HEK293 (cell line): ENCODE results near the gene DRD4.
A peak's percentile ranks its signal among the peaks of the same experiment; 100 is the strongest.

Experiments used
- CTCF ChIA-PET: fragments of 350-600 bp; formaldehyde crosslinking; extraction: SDS; loops from one replicate; lab custom pipeline; 2021; ENCODE audit warnings: antibody characterized with exemption; lab: Yijun Ruan, JAX
- POLR2A ChIA-PET: fragments of 300-600 bp; formaldehyde crosslinking; extraction: SDS; loops from one replicate; lab custom pipeline; 2020; ENCODE audit warnings: antibody characterized with exemption, inconsistent platforms; lab: Yijun Ruan, JAX
- H3K27ac ChIP-seq: fragments of 200-500 bp; sonication (Bioruptor generic); 2 replicates; pipeline ENCODE4 v1.5.1; 2014; ENCODE audit warnings: low read depth, low read length, control low read depth, inconsistent platforms; ENCODE audit errors: extremely low read depth
- H3K36me3 ChIP-seq, 2 experiments: fragments of 200-500 bp in 1 of 2; sonication (Bioruptor generic) in 1 of 2; 1 replicate in 1 of 2; 2 replicates in 1 of 2; pipeline ENCODE4 v1.5.1; 2014 to 2017; ENCODE audit warnings: inconsistent platforms in 2 of 2, low read length in 2 of 2; ENCODE audit not compliant: control insufficient read depth in 2 of 2, insufficient read depth in 1 of 2
- H3K4me1 ChIP-seq: fragments of 200-500 bp; sonication (Bioruptor generic); 2 replicates; pipeline ENCODE4 v1.5.1; 2014; ENCODE audit warnings: mild to moderate bottlenecking, low read length, inconsistent platforms; ENCODE audit not compliant: control insufficient read depth, insufficient read depth
- H3K4me3 ChIP-seq: 2 replicates; pipeline ENCODE4 v1.5.1; 2011; ENCODE audit warnings: low read depth, mild to moderate bottlenecking, control low read depth, low read length, moderate library complexity
- H3K9me3 ChIP-seq: fragments of 200-500 bp; sonication (Bioruptor generic); 2 replicates; pipeline ENCODE4 v1.5.1; 2014; ENCODE audit warnings: low read depth, low read length, inconsistent platforms; ENCODE audit not compliant: control insufficient read depth, insufficient read depth
- KLF8 ChIP-seq: fragments of 450-650 bp; formaldehyde crosslinking; IDR thresholded peaks from 2 replicates; pipeline ENCODE4 v1.5.1; 2016; ENCODE audit warnings: missing biosample characterization, missing genetic modification characterization
- SP2 ChIP-seq: fragments of 450-650 bp; formaldehyde crosslinking; IDR thresholded peaks from 2 replicates; pipeline ENCODE4 v1.5.1; 2016; ENCODE audit warnings: missing biosample characterization, missing genetic modification characterization
- ZBTB7A ChIP-seq: fragments of 450-650 bp; formaldehyde crosslinking; IDR thresholded peaks from 2 replicates; pipeline ENCODE4 v1.5.1; 2016; ENCODE audit warnings: low read depth, missing biosample characterization, missing genetic modification characterization
- ZFP3 ChIP-seq: fragments of 450-650 bp; formaldehyde crosslinking; IDR thresholded peaks from 2 replicates; pipeline ENCODE4 v1.5.1; 2016; ENCODE audit warnings: low read depth, missing biosample characterization, missing genetic modification characterization
- ZFP69B ChIP-seq: fragments of 450-650 bp; formaldehyde crosslinking; IDR thresholded peaks from 2 replicates; pipeline ENCODE4 v1.5.1; 2016; ENCODE audit warnings: missing biosample characterization, missing genetic modification characterization
- ZNF132 ChIP-seq: fragments of 450-650 bp; formaldehyde crosslinking; IDR thresholded peaks from 2 replicates; pipeline ENCODE4 v1.5.1; 2017; ENCODE audit warnings: missing biosample characterization, missing genetic modification characterization, borderline replicate concordance
- ZNF155 ChIP-seq: fragments of 450-650 bp; formaldehyde crosslinking; IDR thresholded peaks from 2 replicates; pipeline ENCODE4 v1.5.1; 2016; ENCODE audit warnings: missing biosample characterization, missing genetic modification characterization
- ZNF350 ChIP-seq: fragments of 450-650 bp; formaldehyde crosslinking; IDR thresholded peaks from 2 replicates; pipeline ENCODE4 v1.5.0; 2017; ENCODE audit warnings: missing biosample characterization, mild to moderate bottlenecking, missing genetic modification characterization
- ZNF416 ChIP-seq: fragments of 450-650 bp; formaldehyde crosslinking; IDR thresholded peaks from 2 replicates; pipeline ENCODE4 v1.5.1; 2016; ENCODE audit warnings: missing biosample characterization, missing genetic modification characterization
- ZNF48 ChIP-seq: fragments of 450-650 bp; formaldehyde crosslinking; IDR thresholded peaks from 2 replicates; pipeline ENCODE4 v1.5.1; 2016; ENCODE audit warnings: missing biosample characterization, missing genetic modification characterization
- ZNF571 ChIP-seq: fragments of 450-650 bp; formaldehyde crosslinking; IDR thresholded peaks from 2 replicates; pipeline ENCODE4 v1.5.0; 2017; ENCODE audit warnings: missing biosample characterization, missing genetic modification characterization
- ZNF600 ChIP-seq: fragments of 450-650 bp; formaldehyde crosslinking; IDR thresholded peaks from 2 replicates; pipeline ENCODE4 v1.5.1; 2016; ENCODE audit warnings: missing biosample characterization, missing genetic modification characterization
- ZNF629 ChIP-seq: fragments of 450-650 bp; formaldehyde crosslinking; IDR thresholded peaks from 2 replicates; pipeline ENCODE4 v1.5.1; 2017; ENCODE audit warnings: missing biosample characterization, missing genetic modification characterization
- ZNF701 ChIP-seq: fragments of 450-650 bp; formaldehyde crosslinking; IDR thresholded peaks from 2 replicates; pipeline ENCODE4 v1.5.1; 2016; ENCODE audit warnings: missing biosample characterization, missing genetic modification characterization
- ZNF707 ChIP-seq: fragments of 450-650 bp; formaldehyde crosslinking; IDR thresholded peaks from 2 replicates; pipeline ENCODE4 v1.5.1; 2016; ENCODE audit warnings: missing biosample characterization, missing genetic modification characterization
- ZNF792 ChIP-seq: fragments of 450-650 bp; formaldehyde crosslinking; IDR thresholded peaks from 2 replicates; pipeline ENCODE4 v1.5.1; 2016; ENCODE audit warnings: missing biosample characterization, missing genetic modification characterization
- ZNF837 ChIP-seq: fragments of 450-650 bp; formaldehyde crosslinking; IDR thresholded peaks from 2 replicates; pipeline ENCODE4 v1.5.1; 2016; ENCODE audit warnings: missing biosample characterization, missing genetic modification characterization
- TF ChIP-seq, protein P1 (sequence below): fragments of 450-650 bp; formaldehyde crosslinking; IDR thresholded peaks from 2 replicates; pipeline ENCODE4 v1.5.1; 2016; ENCODE audit warnings: missing biosample characterization, missing genetic modification characterization
- TF ChIP-seq, protein P2 (sequence below): fragments of 450-650 bp; formaldehyde crosslinking; IDR thresholded peaks from 2 replicates; pipeline ENCODE4 v1.5.1; 2017; ENCODE audit warnings: missing biosample characterization, missing genetic modification characterization
- TF ChIP-seq, protein P3 (sequence below): fragments of 450-650 bp; formaldehyde crosslinking; IDR thresholded peaks from 2 replicates; pipeline ENCODE4 v1.5.1; 2016; ENCODE audit warnings: missing biosample characterization, missing genetic modification characterization

Gene DRD4

DNA sequence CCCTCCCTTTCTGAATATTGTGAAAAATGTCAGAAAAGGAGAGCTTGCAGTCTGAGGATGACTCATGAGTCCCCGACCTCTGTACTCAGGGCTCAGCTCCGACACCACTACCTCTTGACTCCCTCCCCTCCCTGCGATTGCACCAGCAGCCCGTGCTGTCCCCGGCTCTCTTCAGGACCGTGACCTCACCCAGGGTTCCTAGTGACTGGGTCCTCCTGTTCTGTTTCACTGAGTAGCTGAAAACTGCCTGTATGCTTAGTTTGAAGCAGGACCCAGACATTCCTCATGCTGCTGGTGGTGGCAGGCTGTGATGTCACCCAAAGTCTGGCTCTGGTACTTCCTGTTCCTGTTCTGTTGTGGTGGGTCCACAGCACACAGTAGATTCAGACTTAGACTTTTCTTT is 49.1 kb upstream of the DRD4 start:
- ChIA-PET POLR2A (interaction anchor here (2.5 kb wide), 1 partner anchor 12 kb away, joined by 10 read pairs; the partner anchor contains the start of gene PHRF1), CTCF (interaction anchor here (0.7 kb wide), 2 partner anchors 11 to 52 kb away, joined by 3 to 4 read pairs; no protein-coding TSS in a partner anchor)
- Histone ChIP-seq H3K27ac (no peak overlapping the region), H3K36me3 (peaks cover 18 to 91% of the 10 kb centered on the region in 2 experiments; a peak in 2 of 3 replicates), H3K4me3 (no peak overlapping the region), H3K9me3 (no peaks in the 10 kb centered on the region), H3K4me1 (no peaks in the 10 kb centered on the region)
- TF ChIP-seq, protein P1, sequence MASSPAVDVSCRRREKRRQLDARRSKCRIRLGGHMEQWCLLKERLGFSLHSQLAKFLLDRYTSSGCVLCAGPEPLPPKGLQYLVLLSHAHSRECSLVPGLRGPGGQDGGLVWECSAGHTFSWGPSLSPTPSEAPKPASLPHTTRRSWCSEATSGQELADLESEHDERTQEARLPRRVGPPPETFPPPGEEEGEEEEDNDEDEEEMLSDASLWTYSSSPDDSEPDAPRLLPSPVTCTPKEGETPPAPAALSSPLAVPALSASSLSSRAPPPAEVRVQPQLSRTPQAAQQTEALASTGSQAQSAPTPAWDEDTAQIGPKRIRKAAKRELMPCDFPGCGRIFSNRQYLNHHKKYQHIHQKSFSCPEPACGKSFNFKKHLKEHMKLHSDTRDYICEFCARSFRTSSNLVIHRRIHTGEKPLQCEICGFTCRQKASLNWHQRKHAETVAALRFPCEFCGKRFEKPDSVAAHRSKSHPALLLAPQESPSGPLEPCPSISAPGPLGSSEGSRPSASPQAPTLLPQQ (tag by site-specific recombination), result 0 out of 2 replicates have a peak, but pooled peaks have one; percentile 32
- TF ChIP-seq, protein P2, sequence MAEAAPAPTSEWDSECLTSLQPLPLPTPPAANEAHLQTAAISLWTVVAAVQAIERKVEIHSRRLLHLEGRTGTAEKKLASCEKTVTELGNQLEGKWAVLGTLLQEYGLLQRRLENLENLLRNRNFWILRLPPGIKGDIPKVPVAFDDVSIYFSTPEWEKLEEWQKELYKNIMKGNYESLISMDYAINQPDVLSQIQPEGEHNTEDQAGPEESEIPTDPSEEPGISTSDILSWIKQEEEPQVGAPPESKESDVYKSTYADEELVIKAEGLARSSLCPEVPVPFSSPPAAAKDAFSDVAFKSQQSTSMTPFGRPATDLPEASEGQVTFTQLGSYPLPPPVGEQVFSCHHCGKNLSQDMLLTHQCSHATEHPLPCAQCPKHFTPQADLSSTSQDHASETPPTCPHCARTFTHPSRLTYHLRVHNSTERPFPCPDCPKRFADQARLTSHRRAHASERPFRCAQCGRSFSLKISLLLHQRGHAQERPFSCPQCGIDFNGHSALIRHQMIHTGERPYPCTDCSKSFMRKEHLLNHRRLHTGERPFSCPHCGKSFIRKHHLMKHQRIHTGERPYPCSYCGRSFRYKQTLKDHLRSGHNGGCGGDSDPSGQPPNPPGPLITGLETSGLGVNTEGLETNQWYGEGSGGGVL (tag by site-specific recombination), result no peak
- TF ChIP-seq, protein P3, sequence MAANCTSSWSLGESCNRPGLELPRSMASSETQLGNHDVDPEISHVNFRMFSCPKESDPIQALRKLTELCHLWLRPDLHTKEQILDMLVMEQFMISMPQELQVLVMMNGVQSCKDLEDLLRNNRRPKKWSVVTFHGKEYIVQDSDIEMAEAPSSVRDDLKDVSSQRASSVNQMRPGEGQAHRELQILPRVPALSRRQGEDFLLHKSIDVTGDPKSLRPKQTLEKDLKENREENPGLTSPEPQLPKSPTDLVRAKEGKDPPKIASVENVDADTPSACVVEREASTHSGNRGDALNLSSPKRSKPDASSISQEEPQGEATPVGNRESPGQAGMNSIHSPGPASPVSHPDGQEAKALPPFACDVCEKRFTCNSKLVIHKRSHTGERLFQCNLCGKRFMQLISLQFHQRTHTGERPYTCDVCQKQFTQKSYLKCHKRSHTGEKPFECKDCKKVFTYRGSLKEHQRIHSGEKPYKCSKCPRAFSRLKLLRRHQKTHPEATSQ, result no peak
- TF ChIP-seq ZNF629 (tag by site-specific recombination) (peak; percentile 43), ZFP69B (tag by site-specific recombination) (no peak), ZNF350 (tag by site-specific recombination) (no peak), ZNF600 (peak; percentile 81)

DNA sequence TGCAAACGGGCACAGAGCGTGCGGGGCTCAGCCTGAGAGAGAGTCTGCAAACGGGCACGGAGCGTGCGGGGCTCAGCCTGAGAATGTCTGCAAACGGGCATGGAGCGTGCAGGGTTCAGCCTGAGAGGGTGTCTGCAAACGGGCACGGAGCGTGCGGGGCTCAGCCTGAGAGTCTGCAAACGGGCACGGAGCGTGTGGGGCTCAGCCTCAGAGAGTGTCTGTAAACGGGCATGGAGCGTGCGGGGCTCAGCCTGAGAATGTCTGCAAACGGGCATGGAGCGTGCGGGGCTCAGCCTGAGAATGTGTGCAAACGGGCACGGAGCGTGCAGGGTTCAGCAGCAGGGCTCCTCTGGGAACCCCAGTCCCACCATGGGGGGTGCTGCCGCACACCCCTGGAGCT is 47.3 kb upstream of the DRD4 start:
- CTCF ChIA-PET, result no interaction called here
- no peak for TF ChIP-seq ZNF571
- TF ChIP-seq SP2 (tag by site-specific recombination), result no peak
- TF ChIP-seq ZBTB7A (tag by site-specific recombination), result no peak
- TF ChIP-seq KLF8 (tag by site-specific recombination), result no peak
- TF ChIP-seq ZFP3 (tag by site-specific recombination), result no peak
- no peak for TF ChIP-seq ZNF132 (tag by site-specific recombination)
- no peak for TF ChIP-seq ZNF48
- no peak for TF ChIP-seq ZNF416 (tag by site-specific recombination)
- TF ChIP-seq ZNF792, result no peak
- TF ChIP-seq ZNF701 (tag by site-specific recombination), result no peak
- TF ChIP-seq ZNF837, result no peak
- TF ChIP-seq ZNF707 (tag by site-specific recombination), result no peak
- no peak for TF ChIP-seq ZNF155
- H3K36me3 ChIP-seq, result peaks cover 14 to 93% of the 10 kb centered on the region in 2 experiments; a peak in 2 of 3 replicates

More for the DNA sequence above, 47.3 kb upstream of the DRD4 start:
- no peaks in the 10 kb centered on the region for H3K9me3 ChIP-seq
- no peak overlapping the region for H3K4me3 ChIP-seq
- 0 out of 2 replicates have a peak overlapping the region, but pooled peaks have one; percentile 5 for H3K27ac ChIP-seq
- POLR2A ChIA-PET, result interaction anchor here (2.5 kb wide), 1 partner anchor 14 kb away, joined by 10 read pairs; the partner anchor contains the start of gene PHRF1
- H3K4me1 ChIP-seq, result no peaks in the 10 kb centered on the region
